Upper lobe of right lung (tissue), 1 donor: ENCODE measurements around the gene FEZ2. TPM values are rescaled to one million over a fixed set of nuclear protein-coding genes. Genes with fewer than 3 reads are reported as not detected.
A peak's percentile ranks its signal among the peaks of the same experiment; 100 is the strongest.

ENCODE experiments used
- ATAC-seq: fragments of 200-7000 bp; cut with Tn5 transposase; one replicate; pipeline ENCODE4 v1.9.1; 2020; ENCODE audit warnings: mild to moderate bottlenecking, moderate library complexity
- DNase-seq: peaks from one replicate; pipeline ENCODE4 v3.0.0-alpha.2; 2020
- H3K27ac ChIP-seq: fragments of 200-600 bp; one replicate; pipeline ENCODE4 v1.8.0; 2022
- H3K27me3 ChIP-seq: fragments of 200-600 bp; one replicate; pipeline ENCODE4 v1.8.0; 2022; ENCODE audit warnings: mild to moderate bottlenecking
- H3K36me3 ChIP-seq: fragments of 200-600 bp; one replicate; pipeline ENCODE4 v1.8.0; 2022
- H3K4me1 ChIP-seq: fragments of 200-600 bp; one replicate; pipeline ENCODE4 v1.8.0; 2022
- H3K4me3 ChIP-seq: fragments of 200-600 bp; one replicate; pipeline ENCODE4 v1.8.0; 2022; ENCODE audit warnings: mild to moderate bottlenecking
- H3K9me3 ChIP-seq: fragments of 200-600 bp; one replicate; pipeline ENCODE4 v1.8.0; 2022
- CTCF ChIP-seq: fragments of 200-600 bp; IDR thresholded peaks from one replicate; pipeline ENCODE4 v1.8.0; 2022; ENCODE audit warnings: antibody characterized with exemption
- intact Hi-C: fragments of 100-400 bp; cut with DNase I; formaldehyde crosslinking; loops from one replicate; pipeline ENCODE4 v1.11.0; 2022
- total RNA-seq: library from RNA; stranded (reverse); fragmentation: NEBNext Ultra II Directional; extraction: Animal tissue kit (Norgen Biotek cat#: 25700); gene quantifications from one replicate; pipeline ENCODE4 v1.2.1, GENCODE V29; 2021
- donor health status: DM: no; HTN: yes; CAD: no; lungs with severe emphysema.

The FEZ2 gene
- total RNA-seq, 1 donor from 2014 or later = 47.1 TPM

- Histone ChIP-seq H3K4me1 (no peaks in the 10 kb centered on the region), H3K4me3 (no peak overlapping the region), H3K27ac (no peak overlapping the region), H3K9me3 (no peaks in the 10 kb centered on the region), H3K27me3 (no peaks in the 10 kb centered on the region), H3K36me3 (peaks cover 76% of the 10 kb centered on the region)
- TF ChIP-seq CTCF = no peak
- intact Hi-C loops = no loop called here
- no peak for DNase-seq
- ATAC-seq = peak; percentile 29
Observed at GRCh38 chr2:36511858-36512603, 85.9 kb downstream of the FEZ2 start.

- intact Hi-C loops = loop anchor here (10.0 kb wide), 1 partner anchor 154 kb away; the partner anchor contains the start of gene CRIM1
- TF ChIP-seq CTCF = no peak
- peaks cover 55% of the 10 kb centered on the region for H3K36me3 ChIP-seq
Observed at GRCh38 chr2:36509075-36509474, 88.9 kb downstream of the FEZ2 start.

GRCh38 chr2:36507408-36507812, 90.6 kb downstream of the FEZ2 start:
- intact Hi-C loops = loop anchor here (10.0 kb wide), 1 partner anchor 153 kb away; the partner anchor contains the start of gene CRIM1
- no peak for DNase-seq
- H3K36me3 ChIP-seq = peaks cover 52% of the 10 kb centered on the region

More at GRCh38 chr2:36509075-36509474, 88.9 kb downstream of the FEZ2 start:
- Histone ChIP-seq H3K27ac (no peak overlapping the region), H3K4me3 (no peak overlapping the region), H3K9me3 (no peaks in the 10 kb centered on the region), H3K27me3 (no peaks in the 10 kb centered on the region), H3K4me1 (no peaks in the 10 kb centered on the region)
- no peak for DNase-seq
- ATAC-seq = no peak

More at GRCh38 chr2:36507408-36507812, 90.6 kb downstream of the FEZ2 start:
- no peaks in the 10 kb centered on the region for H3K9me3 ChIP-seq
- peak; percentile 95 for ATAC-seq
- H3K4me1 ChIP-seq = no peaks in the 10 kb centered on the region
- no peak overlapping the region for H3K4me3 ChIP-seq
- H3K27ac ChIP-seq = no peak overlapping the region
- TF ChIP-seq CTCF = peak; percentile 73
- no peaks in the 10 kb centered on the region for H3K27me3 ChIP-seq

Other genes with a start within 250 kb of the FEZ2 start
- gene CRIM1, start 242.4 kb downstream of the FEZ2 start, total RNA-seq = 158 TPM
- gene VIT, start 98.5 kb upstream of the FEZ2 start, total RNA-seq = 0.32 TPM